ENCODE data around the gene MARCHF9. TPM values are rescaled to one million over a fixed set of nuclear protein-coding genes. Genes with fewer than 3 reads are reported as not detected.

Gene MARCHF9
- total RNA-seq, 6 experiments from 2014 or later, result 2.1 to 3.9 (median 3.3) TPM

DNA sequence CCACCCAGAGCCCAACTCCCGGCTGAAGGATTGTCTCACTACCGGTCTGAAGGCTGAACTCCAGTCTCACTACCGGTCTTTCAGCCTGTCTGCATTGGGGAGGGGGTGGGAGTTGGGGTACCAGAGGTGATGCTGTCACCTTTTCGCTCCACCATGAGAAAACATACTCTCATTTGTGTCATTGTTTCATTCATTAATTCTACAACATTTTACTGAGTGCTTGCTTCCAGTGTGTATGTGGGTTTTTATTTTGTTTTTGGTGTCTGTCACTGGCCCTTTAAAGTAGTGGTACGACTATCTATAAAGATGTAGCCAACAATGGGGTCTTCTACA lies 2.3 kb upstream of the MARCHF9 start:
- no peak for DNase-seq
- Histone ChIP-seq H3K4me3 (peak overlapping the region; percentile 22 to 90 (median 72)), H3K27me3 (no peaks in the 10 kb centered on the region), H3K27ac (peak overlapping the region in 1 of 3 donors; percentile 32), H3K36me3 (peaks cover 0 to 16% (median 6%) of the 10 kb centered on the region in 4 donors), H3K9me3 (no peaks in the 10 kb centered on the region), H3K4me1 (peaks cover 0 to 15% (median 3%) of the 10 kb centered on the region in 4 donors)
- TF ChIP-seq, protein P1, sequence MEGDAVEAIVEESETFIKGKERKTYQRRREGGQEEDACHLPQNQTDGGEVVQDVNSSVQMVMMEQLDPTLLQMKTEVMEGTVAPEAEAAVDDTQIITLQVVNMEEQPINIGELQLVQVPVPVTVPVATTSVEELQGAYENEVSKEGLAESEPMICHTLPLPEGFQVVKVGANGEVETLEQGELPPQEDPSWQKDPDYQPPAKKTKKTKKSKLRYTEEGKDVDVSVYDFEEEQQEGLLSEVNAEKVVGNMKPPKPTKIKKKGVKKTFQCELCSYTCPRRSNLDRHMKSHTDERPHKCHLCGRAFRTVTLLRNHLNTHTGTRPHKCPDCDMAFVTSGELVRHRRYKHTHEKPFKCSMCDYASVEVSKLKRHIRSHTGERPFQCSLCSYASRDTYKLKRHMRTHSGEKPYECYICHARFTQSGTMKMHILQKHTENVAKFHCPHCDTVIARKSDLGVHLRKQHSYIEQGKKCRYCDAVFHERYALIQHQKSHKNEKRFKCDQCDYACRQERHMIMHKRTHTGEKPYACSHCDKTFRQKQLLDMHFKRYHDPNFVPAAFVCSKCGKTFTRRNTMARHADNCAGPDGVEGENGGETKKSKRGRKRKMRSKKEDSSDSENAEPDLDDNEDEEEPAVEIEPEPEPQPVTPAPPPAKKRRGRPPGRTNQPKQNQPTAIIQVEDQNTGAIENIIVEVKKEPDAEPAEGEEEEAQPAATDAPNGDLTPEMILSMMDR (IDR thresholded peaks at IDR 0.05), result no peak
- TF ChIP-seq POLR2A (IDR thresholded peaks at IDR 0.05), result no peak
- 6% methylated on average over 4 of the region's 5 CpGs for WGBS (ENCODE audit: insufficient coverage, low coverage, low lambda C conversion rate, missing lambda C conversion rate)
- intact Hi-C loops (cut with DNase I), result no loop called here
- no peak for ATAC-seq

DNA sequence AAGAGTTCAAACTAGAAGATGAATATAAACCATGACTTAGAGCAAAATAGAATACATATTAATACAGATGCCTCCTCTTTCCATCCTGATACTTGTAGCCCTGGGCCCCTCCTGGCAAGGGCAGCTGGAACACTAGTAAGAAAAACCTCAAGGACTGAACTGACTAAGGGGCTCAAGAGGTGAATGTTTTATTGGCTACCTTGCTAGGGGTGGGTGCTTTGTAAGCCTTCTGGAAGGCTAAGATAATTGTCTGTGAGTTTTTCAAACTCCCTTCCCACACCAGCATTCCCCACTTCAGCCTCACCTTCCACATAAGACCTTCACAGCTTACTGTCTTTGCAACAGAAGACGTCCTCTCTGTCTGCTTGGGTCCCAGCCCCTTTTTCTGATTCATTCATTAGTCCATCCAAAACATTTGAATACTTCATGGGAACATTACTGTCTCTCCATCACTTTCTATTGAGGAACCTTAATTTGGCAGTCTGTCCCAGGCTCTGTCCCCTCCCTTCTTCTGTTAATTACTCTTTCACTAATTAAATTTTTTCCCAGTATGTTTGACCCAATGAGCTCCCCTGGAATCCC lies 1.1 kb upstream of the MARCHF9 start:
- intact Hi-C loops (cut with DNase I), result no loop called here

DNA sequence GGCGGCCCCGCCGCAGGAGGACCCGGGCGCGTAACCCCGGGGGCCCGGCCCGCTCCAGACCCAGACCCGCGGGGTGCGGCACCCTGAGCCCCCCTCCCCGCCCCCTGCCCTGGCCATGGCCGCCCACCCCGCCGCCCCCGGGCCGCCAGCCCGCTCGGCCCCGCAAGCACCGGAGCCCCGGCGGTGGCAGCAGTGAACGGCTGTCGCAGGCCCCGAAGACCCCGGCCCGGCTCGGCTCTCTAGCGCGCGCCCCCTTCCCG lies 221 bp downstream of the MARCHF9 start:
- Histone ChIP-seq H3K27ac (no peak overlapping the region), H3K36me3 (no peaks in the 10 kb centered on the region), H3K4me3 (peak overlapping the region; percentile 49 to 63 (median 56)), H3K27me3 (no peaks in the 10 kb centered on the region), H3K9me3 (no peaks in the 10 kb centered on the region), H3K4me1 (peaks cover 0 to 15% (median 3%) of the 10 kb centered on the region in 4 donors)
- DNase-seq (no peak), ATAC-seq (no peak)
- no peak for TF ChIP-seq POLR2A (IDR thresholded peaks at IDR 0.05)
- TF ChIP-seq, protein P1 (IDR thresholded peaks at IDR 0.05), result no peak
- no CpG with 5 or more reads among the region's 34 CpGs for WGBS (ENCODE audit: insufficient coverage, low coverage, low lambda C conversion rate, missing lambda C conversion rate)
- intact Hi-C loops (cut with DNase I), result no loop called here

More for the DNA sequence above, 1.1 kb upstream of the MARCHF9 start:
- Histone ChIP-seq H3K9me3 (no peaks in the 10 kb centered on the region), H3K27me3 (no peaks in the 10 kb centered on the region), H3K4me3 (no peak overlapping the region), H3K36me3 (peaks cover 0 to 4% (median 0%) of the 10 kb centered on the region in 4 donors), H3K4me1 (peaks cover 0 to 15% (median 3%) of the 10 kb centered on the region in 4 donors), H3K27ac (no peak overlapping the region)
- TF ChIP-seq POLR2A (IDR thresholded peaks at IDR 0.05), result no peak
- TF ChIP-seq, protein P1 (IDR thresholded peaks at IDR 0.05), result no peak
- DNase-seq (no peak), ATAC-seq (no peak)
- 31% methylated on average over 1 of the region's 1 CpG for WGBS (ENCODE audit: insufficient coverage, low coverage, low lambda C conversion rate, missing lambda C conversion rate)

DNA sequence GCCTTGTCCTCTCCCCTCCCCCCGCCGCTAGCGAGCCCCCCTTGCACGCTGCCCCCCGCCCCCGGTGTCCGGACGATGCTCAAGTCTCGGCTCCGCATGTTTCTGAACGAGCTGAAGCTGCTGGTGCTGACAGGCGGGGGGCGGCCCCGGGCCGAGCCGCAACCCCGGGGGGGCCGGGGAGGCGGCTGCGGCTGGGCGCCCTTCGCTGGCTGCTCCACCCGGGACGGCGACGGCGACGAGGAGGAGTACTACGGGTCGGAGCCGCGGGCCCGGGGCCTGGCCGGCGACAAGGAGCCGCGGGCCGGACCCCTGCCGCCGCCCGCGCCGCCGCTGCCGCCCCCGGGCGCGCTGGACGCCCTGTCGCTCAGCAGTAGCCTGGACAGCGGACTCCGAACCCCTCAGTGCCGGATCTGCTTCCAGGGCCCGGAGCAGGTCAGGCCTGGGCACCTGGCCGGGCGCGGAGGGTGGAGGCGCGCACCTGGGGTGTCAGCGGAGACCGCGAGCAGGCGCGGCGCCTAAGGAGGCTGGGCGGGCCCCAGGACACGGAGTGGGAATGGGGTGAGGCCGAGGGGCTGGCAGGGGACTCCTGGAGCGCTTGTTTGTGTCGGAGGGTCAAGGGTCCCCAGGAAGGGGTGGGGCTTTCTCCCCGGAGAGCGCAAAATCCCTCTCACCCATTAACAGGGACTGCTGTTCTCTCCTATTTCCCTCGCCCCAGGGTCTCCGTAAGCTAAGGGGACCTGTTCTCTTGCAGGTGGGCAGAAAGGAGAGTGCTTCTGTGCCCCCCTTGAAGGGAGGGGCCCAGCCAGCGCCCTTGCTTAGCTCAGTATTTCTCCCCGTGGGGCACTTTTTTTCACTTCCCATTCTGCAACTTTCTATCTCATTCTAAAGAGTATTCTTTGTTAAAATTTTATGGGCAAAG lies 810 bp downstream of the MARCHF9 start:
- Histone ChIP-seq H3K27me3 (no peaks in the 10 kb centered on the region), H3K4me1 (peaks cover 0 to 15% (median 3%) of the 10 kb centered on the region in 4 donors), H3K36me3 (no peaks in the 10 kb centered on the region), H3K4me3 (peak overlapping the region; percentile 49 to 63 (median 56)), H3K9me3 (no peaks in the 10 kb centered on the region), H3K27ac (no peak overlapping the region)
- 1% methylated on average over 7 of the region's 76 CpGs for WGBS (ENCODE audit: insufficient coverage, low coverage, low lambda C conversion rate, missing lambda C conversion rate)
- intact Hi-C loops (cut with DNase I), result no loop called here
- DNase-seq, result peak in 2 of 3 donors; percentile 57 to 67
- peak; percentile 24 for TF ChIP-seq POLR2A (IDR thresholded peaks at IDR 0.05)
- TF ChIP-seq, protein P1 (IDR thresholded peaks at IDR 0.05), result no peak
- ATAC-seq, result peak; percentile 1 to 8 (median 2)

All from right lobe of liver (tissue), 6 donors.